GM21360 (cell line): ENCODE measurements around the gene SERPINA7.
"Not testable (repeated sequence)": the region's sequence is repeated elsewhere in the genome, so short reads cannot be mapped to it uniquely, and the experiment has no call there.

Experiments used
- ATAC-seq: cut with Tn5 transposase; IDR thresholded peaks from one replicate; pipeline ENCODE4 v1.9.1; 2021; ENCODE audit warnings: mild to moderate bottlenecking, moderate library complexity; ENCODE audit not compliant: unreplicated experiment

Gene SERPINA7

GRCh38 chrX:106038625-106039024 lies at the start of gene SERPINA7:
Gene SERPINA7 (minus strand): TSS chrX:106038727. CDS start chrX:106037058, 1,669 bp downstream.
- ATAC-seq = no peak

DNA sequence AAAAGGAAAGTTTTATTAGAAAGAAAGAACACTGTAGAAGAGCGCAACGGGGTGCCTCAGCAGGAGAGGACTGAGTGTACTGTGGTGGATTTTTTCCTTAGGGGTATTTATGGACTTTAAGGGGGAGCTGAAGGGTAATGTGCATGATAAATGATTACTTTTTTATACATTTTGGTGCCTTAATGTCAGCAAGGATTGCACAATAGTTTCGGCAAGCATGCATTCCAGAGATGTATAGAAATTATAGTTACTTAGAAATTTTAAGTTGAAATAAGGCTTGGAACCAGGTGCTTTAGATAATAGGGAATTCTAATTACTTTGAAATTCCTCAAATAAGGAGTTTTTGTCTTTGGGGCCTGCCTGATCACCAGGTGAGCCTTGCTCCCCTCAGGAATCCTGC lies 30.5 kb upstream of the SERPINA7 start:
- no peak for ATAC-seq

GRCh38 chrX:106050054-106050453 lies 11.5 kb upstream of the SERPINA7 start:
- ATAC-seq = no peak

DNA sequence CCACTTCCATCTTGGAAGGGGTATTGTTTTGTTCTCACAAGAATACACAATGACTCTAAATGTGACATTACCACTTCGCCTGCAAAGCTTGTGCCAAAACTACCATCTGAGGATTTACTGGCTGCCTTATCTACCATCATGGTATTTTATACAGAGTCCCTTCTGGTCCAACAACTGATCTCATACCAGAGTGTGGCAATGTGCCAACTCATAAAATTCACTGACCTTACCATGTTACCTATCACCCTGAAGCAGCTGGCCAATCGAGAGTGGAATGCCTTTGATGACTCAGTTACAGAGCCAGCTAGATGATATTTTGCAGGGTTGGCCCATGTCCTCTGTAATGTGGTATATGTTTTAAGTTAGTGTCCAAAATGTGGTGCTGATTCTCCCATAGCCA lies 3.8 kb upstream of the SERPINA7 start:
- ATAC-seq = no peak

GRCh38 chrX:106040861-106041260 lies 2.3 kb upstream of the SERPINA7 start:
- ATAC-seq = no peak

DNA sequence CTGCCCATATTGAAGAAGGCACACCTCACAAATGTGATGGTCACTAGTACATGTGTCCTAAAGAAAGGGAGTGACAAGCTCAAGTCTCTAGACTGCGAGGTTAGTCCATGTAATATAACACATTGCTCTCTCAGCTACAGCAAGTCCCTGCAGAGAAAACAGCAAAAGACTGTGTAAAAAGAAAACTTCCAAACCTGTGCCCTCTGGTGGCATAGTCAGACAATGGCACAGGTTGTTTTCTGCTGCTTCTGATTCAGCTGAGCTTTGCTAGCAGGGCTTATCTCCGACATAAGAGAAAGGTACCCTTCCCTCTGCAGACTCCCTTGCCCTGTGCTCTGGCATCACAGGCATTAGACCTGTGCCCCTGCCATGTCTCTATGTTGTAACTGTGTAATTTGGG lies 1.4 kb upstream of the SERPINA7 start:
- ATAC-seq = no peak

GRCh38 chrX:106037835-106038473 lies 573 bp downstream of the SERPINA7 start:
- ATAC-seq = no peak

- no peak for ATAC-seq
These were observed 1.8 kb downstream of the SERPINA7 start for GRCh38 chrX:106036716-106037115.

- ATAC-seq = no peak
These were observed 3.5 kb downstream of the SERPINA7 start for GRCh38 chrX:106035064-106035463.

DNA sequence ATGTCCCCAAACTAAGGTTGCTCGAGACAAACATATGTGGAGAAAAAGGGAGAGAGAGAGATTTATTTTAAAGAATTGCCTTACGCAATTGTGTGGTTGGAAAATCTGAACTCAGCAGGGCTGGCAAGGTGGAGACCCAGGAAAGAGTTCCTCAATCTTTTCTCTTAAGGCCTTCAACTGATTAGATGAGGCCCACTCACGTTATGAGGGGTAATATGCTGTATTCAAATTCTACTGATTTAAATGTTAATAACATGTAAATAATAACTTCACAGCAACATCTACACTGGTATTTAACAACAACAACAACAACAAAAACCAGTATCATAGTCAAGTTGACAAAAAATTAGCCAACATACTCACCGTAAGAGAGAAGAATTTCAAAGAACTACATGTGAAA lies 14.6 kb downstream of the SERPINA7 start:
- ATAC-seq = no peak

GRCh38 chrX:106022238-106022637 lies 16.3 kb downstream of the SERPINA7 start:
- ATAC-seq = no peak

DNA sequence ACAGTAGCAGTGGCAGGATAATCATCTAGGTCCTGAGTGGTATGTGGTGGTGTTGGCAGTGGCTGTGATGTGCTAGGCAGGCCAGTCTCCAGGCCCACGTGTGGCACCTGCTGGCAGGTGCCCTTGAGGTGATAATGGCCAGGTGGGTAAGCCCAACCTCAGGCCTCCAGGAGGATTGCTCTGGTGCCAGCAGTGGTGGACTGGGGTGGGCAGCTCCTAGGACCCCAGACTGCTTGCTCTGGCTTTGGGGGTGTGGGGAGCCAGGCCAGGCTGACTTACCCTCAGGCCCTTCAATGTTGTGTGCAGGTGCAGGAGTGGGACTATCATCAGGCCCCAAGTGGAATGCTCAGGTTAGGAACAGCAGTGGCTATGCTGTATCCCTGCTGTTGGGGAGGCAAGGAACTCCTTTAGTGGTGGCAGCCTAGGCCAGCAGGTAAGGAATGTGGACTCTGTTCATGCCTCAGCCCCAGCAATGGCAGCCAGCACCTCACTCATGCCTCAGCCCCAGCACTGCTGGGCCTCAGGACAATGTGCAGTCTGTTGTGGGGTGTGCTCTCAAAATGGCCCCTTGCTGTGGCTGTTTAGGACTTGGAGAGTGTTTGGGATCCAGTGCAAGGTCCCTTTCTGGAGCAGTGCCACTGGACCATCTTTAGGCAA lies 24.3 kb downstream of the SERPINA7 start:
- no peak for ATAC-seq

- no peak for ATAC-seq
These were observed 29.4 kb downstream of the SERPINA7 start for GRCh38 chrX:106009145-106009544.

DNA sequence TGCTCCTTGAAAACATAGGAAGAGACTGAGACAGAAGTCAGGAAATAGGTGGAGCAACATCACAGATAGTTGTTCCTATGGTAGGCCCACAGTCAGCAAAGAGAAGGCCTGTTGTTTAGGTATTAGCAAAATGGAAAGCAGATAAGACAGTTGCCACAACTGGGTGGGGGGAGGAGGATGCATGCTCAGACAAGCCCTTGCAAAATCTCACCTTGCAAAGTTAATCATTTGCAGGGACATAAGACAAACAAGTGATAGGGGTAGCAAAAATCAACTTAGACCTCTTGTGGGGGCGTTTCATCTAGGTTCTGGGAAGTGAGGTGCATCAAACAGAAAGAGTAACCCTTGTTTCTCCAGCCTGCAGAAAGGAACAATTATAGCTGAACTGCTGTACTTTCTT lies 30.7 kb downstream of the SERPINA7 start:
- no peak for ATAC-seq

DNA sequence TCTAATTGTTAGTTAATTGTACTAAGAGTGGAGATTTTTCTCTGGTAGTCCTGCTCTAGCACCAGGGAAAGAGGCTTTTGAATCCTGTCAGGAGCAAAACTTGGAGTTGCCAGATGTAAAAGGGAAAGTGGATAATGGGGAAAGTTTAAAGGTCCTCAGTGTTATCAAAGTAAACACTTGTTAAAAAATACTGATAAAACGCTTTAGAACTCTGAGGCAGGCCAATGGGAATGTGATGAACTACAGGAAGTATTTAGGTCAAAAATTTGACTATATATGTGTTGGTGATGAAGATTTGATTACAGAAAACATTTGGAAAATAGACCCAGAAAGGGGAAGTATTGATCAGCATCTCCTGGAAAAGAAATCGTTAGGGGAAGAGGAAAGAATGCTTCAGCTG lies 32.8 kb downstream of the SERPINA7 start:
- no peak for ATAC-seq

- ATAC-seq = not testable (repeated sequence)
These were observed 37.9 kb downstream of the SERPINA7 start for GRCh38 chrX:106000609-106001008.

DNA sequence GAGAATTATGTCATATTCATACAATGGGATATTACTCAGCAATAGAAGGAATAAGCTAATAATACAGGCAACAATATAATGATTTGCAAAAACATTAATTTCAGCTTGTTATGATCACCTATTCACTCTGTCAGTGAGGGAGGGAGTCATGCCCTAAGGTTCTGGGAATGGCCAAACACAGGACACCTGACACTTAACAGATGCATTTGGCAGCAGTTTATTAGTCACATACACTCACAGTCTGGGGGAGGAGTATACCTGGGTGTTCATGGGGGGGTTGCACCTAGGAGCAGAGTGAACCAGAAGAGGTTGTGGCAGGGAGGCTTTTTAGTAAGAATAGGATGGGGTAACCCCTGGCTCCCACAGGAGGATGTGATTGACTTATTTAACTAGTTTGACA lies 38.3 kb downstream of the SERPINA7 start:
- no peak for ATAC-seq

GRCh38 chrX:105999294-105999693 lies 39.2 kb downstream of the SERPINA7 start:
- no peak for ATAC-seq

DNA sequence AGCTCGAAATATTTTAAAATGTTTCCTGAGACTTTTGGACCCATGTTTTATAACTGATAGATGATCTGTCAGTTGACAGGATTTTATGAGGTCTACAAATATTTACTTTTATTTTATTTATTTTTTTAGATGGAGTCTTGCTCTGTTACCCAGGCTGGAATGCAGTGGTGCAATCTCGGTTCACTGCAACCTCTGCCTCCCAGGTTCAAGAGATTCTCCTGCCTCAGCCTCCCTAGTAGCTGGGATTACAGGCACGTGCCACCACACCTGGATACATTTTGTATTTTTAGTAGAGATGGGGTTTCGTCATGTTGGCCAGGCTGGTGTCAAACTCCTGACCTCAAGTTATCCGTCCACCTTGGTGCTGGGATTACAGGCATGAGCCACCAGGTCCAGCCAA lies 50.0 kb downstream of the SERPINA7 start:
- ATAC-seq = not testable (repeated sequence)
